ENCODE data around the gene ARMC7.

DNA sequence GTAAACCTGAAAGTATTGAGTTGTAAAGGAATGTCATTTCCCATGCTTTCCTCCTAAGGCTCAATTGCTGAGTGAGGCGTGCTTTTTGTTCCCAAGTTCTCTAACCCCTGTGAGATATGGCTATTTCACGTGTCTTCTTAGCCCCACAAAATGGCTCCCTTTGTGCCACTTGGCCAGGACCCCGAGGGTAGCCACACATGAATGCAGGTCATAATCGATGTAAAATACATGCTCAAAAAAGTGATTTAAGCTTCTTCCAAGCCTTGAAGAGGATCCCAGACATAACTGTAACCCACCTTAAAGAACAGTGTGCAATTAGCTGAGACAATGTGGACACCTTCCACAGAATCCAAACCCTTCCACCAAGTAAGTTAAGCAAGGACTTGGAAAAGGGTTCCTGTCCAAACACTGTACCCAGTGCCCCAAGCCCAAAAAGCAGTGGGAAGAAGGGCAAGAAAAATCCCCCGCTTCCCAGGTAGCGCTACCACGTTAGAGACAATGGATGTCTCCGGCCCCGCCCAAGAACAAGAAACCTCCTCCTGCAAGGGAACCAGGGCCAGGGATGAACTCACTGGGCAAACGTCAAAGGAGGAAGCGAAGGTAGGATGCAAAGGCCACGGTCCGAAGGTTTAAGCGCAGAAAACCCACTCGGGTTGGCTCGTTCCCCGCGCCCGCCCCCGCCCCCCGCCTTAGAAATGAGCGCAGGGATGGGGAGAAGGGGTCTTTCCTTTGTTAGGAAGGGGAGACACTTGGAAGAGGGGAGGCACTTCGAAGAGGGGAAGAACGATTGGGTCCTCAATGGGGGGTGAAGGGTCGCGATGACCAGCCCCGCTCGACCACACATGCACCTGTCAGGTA is 43.4 kb downstream of the ARMC7 start:
- TF ChIP-seq POLR2A (IDR thresholded peaks at IDR 0.05) (peak; percentile 54), POLR2AphosphoS5 (IDR thresholded peaks at IDR 0.05) (peak; percentile 42 to 72 (median 70)), EP300 (IDR thresholded peaks at IDR 0.05; ENCODE audit: low read depth) (no peak)
- TF ChIP-seq, protein P1, sequence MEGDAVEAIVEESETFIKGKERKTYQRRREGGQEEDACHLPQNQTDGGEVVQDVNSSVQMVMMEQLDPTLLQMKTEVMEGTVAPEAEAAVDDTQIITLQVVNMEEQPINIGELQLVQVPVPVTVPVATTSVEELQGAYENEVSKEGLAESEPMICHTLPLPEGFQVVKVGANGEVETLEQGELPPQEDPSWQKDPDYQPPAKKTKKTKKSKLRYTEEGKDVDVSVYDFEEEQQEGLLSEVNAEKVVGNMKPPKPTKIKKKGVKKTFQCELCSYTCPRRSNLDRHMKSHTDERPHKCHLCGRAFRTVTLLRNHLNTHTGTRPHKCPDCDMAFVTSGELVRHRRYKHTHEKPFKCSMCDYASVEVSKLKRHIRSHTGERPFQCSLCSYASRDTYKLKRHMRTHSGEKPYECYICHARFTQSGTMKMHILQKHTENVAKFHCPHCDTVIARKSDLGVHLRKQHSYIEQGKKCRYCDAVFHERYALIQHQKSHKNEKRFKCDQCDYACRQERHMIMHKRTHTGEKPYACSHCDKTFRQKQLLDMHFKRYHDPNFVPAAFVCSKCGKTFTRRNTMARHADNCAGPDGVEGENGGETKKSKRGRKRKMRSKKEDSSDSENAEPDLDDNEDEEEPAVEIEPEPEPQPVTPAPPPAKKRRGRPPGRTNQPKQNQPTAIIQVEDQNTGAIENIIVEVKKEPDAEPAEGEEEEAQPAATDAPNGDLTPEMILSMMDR (IDR thresholded peaks at IDR 0.05), result no peak
